GM12878 (cell line): ENCODE results near the gene GIT1. TPM values are rescaled to one million over a fixed set of nuclear protein-coding genes. Genes with fewer than 3 reads are reported as not detected.

ENCODE experiments used
- BHLHE40 ChIP-seq, 2 experiments: fragments of 450-650 bp in 1 of 2; IDR thresholded peaks; 2 replicates each; pipeline ENCODE4 v1.6.1; 2011 to 2017; ENCODE audit warnings: low read depth in 2 of 2, borderline replicate concordance in 1 of 2, improper control_type of control experiment in 1 of 2, low read length in 1 of 2, mild to moderate bottlenecking in 1 of 2
- CHD1 ChIP-seq: IDR thresholded peaks from 2 replicates; pipeline ENCODE4 v1.6.1; 2012; ENCODE audit warnings: low read depth, low read length, improper control_type of control experiment
- DPF2 ChIP-seq: fragments of 450-650 bp; IDR thresholded peaks from 2 replicates; pipeline ENCODE4 v1.6.1; 2017; ENCODE audit warnings: mild to moderate bottlenecking
- EGR1 ChIP-seq, 2 experiments: IDR thresholded peaks; 1 replicate in 1 of 2; 2 replicates in 1 of 2; pipeline ENCODE4 v1.6.1; 2011 to 2012; ENCODE audit warnings: low read depth in 2 of 2, low read length in 2 of 2, borderline replicate concordance in 1 of 2, mild to moderate bottlenecking in 1 of 2, moderate library complexity in 1 of 2
- EP300 ChIP-seq, 2 experiments: fragments of 150-350 bp in 1 of 2; IDR thresholded peaks; 2 replicates each; pipeline ENCODE4 v1.6.1; 2011 to 2012; ENCODE audit warnings: low read depth in 2 of 2, low read length in 2 of 2, borderline replicate concordance in 1 of 2, improper control_type of control experiment in 1 of 2, inconsistent platforms in 1 of 2; ENCODE audit not compliant: control insufficient read depth in 1 of 2
- GATAD2B ChIP-seq: fragments of 450-650 bp; conservative IDR thresholded peaks from 2 replicates; pipeline ENCODE4 v1.6.1; 2017; ENCODE audit warnings: low read depth, mild to moderate bottlenecking, moderate library complexity
- HCFC1 ChIP-seq: fragments of 150-350 bp; IDR thresholded peaks from 2 replicates; pipeline ENCODE4 v1.6.1; 2014; ENCODE audit warnings: low read length
- HDGF ChIP-seq: fragments of 450-650 bp; IDR thresholded peaks from 2 replicates; pipeline ENCODE4 v1.6.1; 2016; ENCODE audit warnings: antibody characterized with exemption
- HSF1 ChIP-seq: fragments of 150-350 bp; IDR thresholded peaks from 2 replicates; pipeline ENCODE4 v1.6.1; 2014; ENCODE audit warnings: mild to moderate bottlenecking, low read depth, low read length
- IKZF1 ChIP-seq: fragments of 450-650 bp; conservative IDR thresholded peaks from 2 replicates; pipeline ENCODE4 v1.6.1; 2017; ENCODE audit warnings: antibody characterized with exemption, mild to moderate bottlenecking
- MEF2A ChIP-seq: IDR thresholded peaks from 2 replicates; pipeline ENCODE4 v1.6.1; 2011; ENCODE audit warnings: low read depth, mild to moderate bottlenecking, low read length, moderate library complexity; ENCODE audit not compliant: insufficient read depth
- MEF2B ChIP-seq: fragments of 450-650 bp; IDR thresholded peaks from 2 replicates; pipeline ENCODE4 v1.6.1; 2018; ENCODE audit warnings: mild to moderate bottlenecking, moderate library complexity; ENCODE audit not compliant: partially characterized antibody, poor library complexity, severe bottlenecking
- NFXL1 ChIP-seq: fragments of 450-650 bp; IDR thresholded peaks from 2 replicates; pipeline ENCODE4 v1.6.1; 2017; ENCODE audit warnings: antibody characterized with exemption, mild to moderate bottlenecking, borderline replicate concordance
- NR2F1 ChIP-seq: fragments of 450-650 bp; conservative IDR thresholded peaks from 2 replicates; pipeline ENCODE4 v1.6.1; 2017; ENCODE audit warnings: mild to moderate bottlenecking
- POU2F2 ChIP-seq: IDR thresholded peaks from 3 replicates; pipeline ENCODE4 v1.6.1; 2011; ENCODE audit warnings: low read depth, mild to moderate bottlenecking, low read length, borderline replicate concordance
- RELA ChIP-seq: fragments of 450-650 bp; IDR thresholded peaks from 2 replicates; pipeline ENCODE4 v1.8.0; 2014; ENCODE audit warnings: borderline replicate concordance; ENCODE audit not compliant: partially characterized antibody
- RUNX3 ChIP-seq: IDR thresholded peaks from 2 replicates; pipeline ENCODE4 v1.6.1; 2012; ENCODE audit warnings: low read length, inconsistent platforms
- TAF1 ChIP-seq: IDR thresholded peaks from 2 replicates; pipeline ENCODE4 v1.6.1; 2011; ENCODE audit warnings: mild to moderate bottlenecking, low read depth, low read length, borderline replicate concordance
- TARDBP ChIP-seq: IDR thresholded peaks from 2 replicates; pipeline ENCODE4 v1.6.1; 2016; ENCODE audit warnings: borderline replicate concordance
- TCF12 ChIP-seq: IDR thresholded peaks from 2 replicates; pipeline ENCODE4 v1.6.1; 2011; ENCODE audit warnings: low read depth, mild to moderate bottlenecking, low read length
- TCF3 ChIP-seq: IDR thresholded peaks from 2 replicates; pipeline ENCODE4 v1.6.1; 2012; ENCODE audit warnings: low read depth, mild to moderate bottlenecking, low read length, borderline replicate concordance; ENCODE audit not compliant: insufficient read depth
- ZNF217 ChIP-seq: fragments of 450-650 bp; IDR thresholded peaks from 2 replicates; pipeline ENCODE4 v1.6.1; 2017; ENCODE audit warnings: antibody characterized with exemption, mild to moderate bottlenecking
- ZNF384 ChIP-seq: IDR thresholded peaks from 2 replicates; pipeline ENCODE4 v1.6.1; 2012; ENCODE audit warnings: low read depth, mild to moderate bottlenecking, low read length, improper control_type of control experiment, borderline replicate concordance
- ZZZ3 ChIP-seq: IDR thresholded peaks from 2 replicates; pipeline ENCODE4 v1.6.1; 2011; ENCODE audit warnings: low read depth; ENCODE audit not compliant: control insufficient read depth, insufficient read length
- polyA plus RNA-seq, 11 experiments: library from polyadenylated mRNA; depleted of rRNA in 4 of 11; unstranded in 6 of 11; stranded (reverse) in 5 of 11; fragments of >200 nt; fragmentation: Nextera tagmentation in 4 of 11; fragmentation: Illumina TruSeq in 1 of 11; extraction: Ambion mirVana in 4 of 11; extraction: Trizol in 1 of 11; gene quantifications; 1 replicate in 1 of 11; 2 replicates in 10 of 11; pipeline versions ENCODE4 v1.2.1 to v1.2.3, GENCODE V29; 2011 to 2016; ENCODE audit warnings: inconsistent platforms in 2 of 11, missing spikeins in 2 of 11, low read depth in 1 of 11
- total RNA-seq, 4 experiments: library from RNA; depleted of rRNA in 3 of 4; stranded (reverse); fragments of >200 nt in 3 of 4; fragmentation: Illumina TruSeq in 1 of 4; extraction: Trizol in 1 of 4; gene quantifications; 2 replicates each; pipeline versions ENCODE4 v1.2.1 to v1.2.3, GENCODE V29; 2013 to 2021
- TF ChIP-seq, protein P1 (sequence below): IDR thresholded peaks from 2 replicates; pipeline ENCODE4 v1.6.1; 2011; ENCODE audit warnings: mild to moderate bottlenecking, low read depth, low read length, moderate library complexity; ENCODE audit not compliant: insufficient replicate concordance
- TF ChIP-seq, protein P2 (sequence below): fragments of 450-650 bp; conservative IDR thresholded peaks from 2 replicates; pipeline ENCODE4 v1.6.1; 2017; ENCODE audit warnings: mild to moderate bottlenecking, moderate library complexity

The GIT1 gene
- total and polyA plus RNA-seq, 10 of the 15 experiments (the other 5 are each of a cell fraction or from before 2014, with no cell fraction given): 0.24 to 45.3 (median 20.9) TPM

GRCh38 chr17:29588562-29589411 lies 661 bp downstream of the GIT1 start (continued):
- TF ChIP-seq NFXL1: no peak
- no peak for TF ChIP-seq EP300 (IDR thresholded peaks at IDR 0.05; ENCODE audit: borderline replicate concordance in 1 of 2, control insufficient read depth in 1 of 2, low read depth in 2 of 2, low read length in 2 of 2)
- TF ChIP-seq, protein P1, sequence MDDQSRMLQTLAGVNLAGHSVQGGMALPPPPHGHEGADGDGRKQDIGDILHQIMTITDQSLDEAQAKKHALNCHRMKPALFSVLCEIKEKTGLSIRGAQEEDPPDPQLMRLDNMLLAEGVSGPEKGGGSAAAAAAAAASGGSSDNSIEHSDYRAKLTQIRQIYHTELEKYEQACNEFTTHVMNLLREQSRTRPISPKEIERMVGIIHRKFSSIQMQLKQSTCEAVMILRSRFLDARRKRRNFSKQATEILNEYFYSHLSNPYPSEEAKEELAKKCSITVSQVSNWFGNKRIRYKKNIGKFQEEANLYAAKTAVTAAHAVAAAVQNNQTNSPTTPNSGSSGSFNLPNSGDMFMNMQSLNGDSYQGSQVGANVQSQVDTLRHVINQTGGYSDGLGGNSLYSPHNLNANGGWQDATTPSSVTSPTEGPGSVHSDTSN: no peak
- peak in 1 of 2 experiments; percentile 81; a peak in 2 of 3 replicates for TF ChIP-seq EGR1 (IDR thresholded peaks at IDR 0.05; ENCODE audit: borderline replicate concordance in 1 of 2, low read depth in 2 of 2, low read length in 2 of 2)
- TF ChIP-seq POU2F2: no peak
- no peak for TF ChIP-seq MEF2B
- TF ChIP-seq TCF3: no peak
- TF ChIP-seq MEF2A: no peak
- TF ChIP-seq HSF1: no peak
- TF ChIP-seq TAF1: no peak
- 0 out of 2 replicates have a peak, but pooled peaks have one; percentile 16 for TF ChIP-seq NR2F1
- TF ChIP-seq TCF12: peak; percentile 6; the same call in 1 of the 2 replicates
- TF ChIP-seq RUNX3: peak; percentile 43; the same call in 1 of the 2 replicates
- 0 out of 2 replicates have a peak, but pooled peaks have one; percentile 48 for TF ChIP-seq HDGF
- TF ChIP-seq ZZZ3: no peak
- TF ChIP-seq BHLHE40 (IDR thresholded peaks at IDR 0.05; ENCODE audit: borderline replicate concordance in 1 of 2, low read depth in 2 of 2, low read length in 1 of 2): peak in 1 of 2 experiments; percentile 73; a peak in 2 of 4 replicates
- TF ChIP-seq TARDBP: no peak
- no peak for TF ChIP-seq ZNF217
- TF ChIP-seq ZNF384: no peak
- TF ChIP-seq RELA: no peak
- TF ChIP-seq DPF2: peak; percentile 44; the same call in 1 of the 2 replicates
- TF ChIP-seq, protein P2, sequence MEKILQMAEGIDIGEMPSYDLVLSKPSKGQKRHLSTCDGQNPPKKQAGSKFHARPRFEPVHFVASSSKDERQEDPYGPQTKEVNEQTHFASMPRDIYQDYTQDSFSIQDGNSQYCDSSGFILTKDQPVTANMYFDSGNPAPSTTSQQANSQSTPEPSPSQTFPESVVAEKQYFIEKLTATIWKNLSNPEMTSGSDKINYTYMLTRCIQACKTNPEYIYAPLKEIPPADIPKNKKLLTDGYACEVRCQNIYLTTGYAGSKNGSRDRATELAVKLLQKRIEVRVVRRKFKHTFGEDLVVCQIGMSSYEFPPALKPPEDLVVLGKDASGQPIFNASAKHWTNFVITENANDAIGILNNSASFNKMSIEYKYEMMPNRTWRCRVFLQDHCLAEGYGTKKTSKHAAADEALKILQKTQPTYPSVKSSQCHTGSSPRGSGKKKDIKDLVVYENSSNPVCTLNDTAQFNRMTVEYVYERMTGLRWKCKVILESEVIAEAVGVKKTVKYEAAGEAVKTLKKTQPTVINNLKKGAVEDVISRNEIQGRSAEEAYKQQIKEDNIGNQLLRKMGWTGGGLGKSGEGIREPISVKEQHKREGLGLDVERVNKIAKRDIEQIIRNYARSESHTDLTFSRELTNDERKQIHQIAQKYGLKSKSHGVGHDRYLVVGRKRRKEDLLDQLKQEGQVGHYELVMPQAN: peak; percentile 39; the same call in 1 of the 2 replicates
- no peak for TF ChIP-seq CHD1
- no peak; the same call in none of the 2 replicates for TF ChIP-seq GATAD2B
- no peak for TF ChIP-seq HCFC1
- peak; percentile 42 for TF ChIP-seq IKZF1
